ENCODE measurements around the gene GRM5. TPM values are rescaled to one million over a fixed set of nuclear protein-coding genes. Genes with fewer than 3 reads are reported as not detected.

The GRM5 gene
- total and polyA plus RNA-seq, 8 donors: 0.37 TPM; not detected in 7

DNA sequence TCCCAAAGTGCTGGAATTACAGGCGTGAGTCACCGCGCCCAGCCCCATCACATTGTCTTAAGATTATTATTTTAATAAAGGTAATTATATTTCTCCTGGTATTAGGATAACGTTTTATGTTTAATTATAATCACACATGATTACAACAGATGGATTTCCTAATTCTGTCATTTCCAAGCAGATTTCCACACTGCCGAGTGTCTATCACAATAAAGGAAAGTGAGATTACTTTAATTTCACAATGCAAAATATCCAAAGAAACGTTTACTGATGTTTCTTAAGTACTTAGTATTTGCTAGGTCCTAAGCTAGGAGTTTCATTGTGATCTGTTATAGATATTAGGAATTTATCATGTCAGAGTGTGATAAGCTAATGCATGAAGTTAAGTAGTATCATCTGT, 524.8 kb downstream of the GRM5 start:
- intact Hi-C loops (cut with DNase I; ENCODE audit: low total_unique reads): loop anchor here (10.0 kb wide), 1 partner anchor 306 kb away; no protein-coding TSS in a partner anchor
- H3K27ac ChIP-seq: no peak overlapping the region
- WGBS, 5 donors: 79 to 88% (median 87%) methylated on average over 6 of the region's 6 CpGs

GRCh38 chr11:88538098-88538497, 527.7 kb downstream of the GRM5 start:
- H3K27ac ChIP-seq: no peak overlapping the region
- H3K27me3 ChIP-seq: no peaks in the 10 kb centered on the region
- intact Hi-C loops (cut with DNase I; ENCODE audit: low total_unique reads): no loop called here
- H3K4me1 ChIP-seq: peaks cover 0 to 5% (median 0%) of the 10 kb centered on the region in 4 donors
- H3K9me3 ChIP-seq: no peaks in the 10 kb centered on the region
- DNase-seq: no peak
- H3K36me3 ChIP-seq: no peaks in the 10 kb centered on the region
- no peak overlapping the region for H3K4me3 ChIP-seq
- WGBS, 5 donors: 28 to 43% (median 37%) methylated on average over 1 of the region's 1 CpG
- TF ChIP-seq, protein P1, sequence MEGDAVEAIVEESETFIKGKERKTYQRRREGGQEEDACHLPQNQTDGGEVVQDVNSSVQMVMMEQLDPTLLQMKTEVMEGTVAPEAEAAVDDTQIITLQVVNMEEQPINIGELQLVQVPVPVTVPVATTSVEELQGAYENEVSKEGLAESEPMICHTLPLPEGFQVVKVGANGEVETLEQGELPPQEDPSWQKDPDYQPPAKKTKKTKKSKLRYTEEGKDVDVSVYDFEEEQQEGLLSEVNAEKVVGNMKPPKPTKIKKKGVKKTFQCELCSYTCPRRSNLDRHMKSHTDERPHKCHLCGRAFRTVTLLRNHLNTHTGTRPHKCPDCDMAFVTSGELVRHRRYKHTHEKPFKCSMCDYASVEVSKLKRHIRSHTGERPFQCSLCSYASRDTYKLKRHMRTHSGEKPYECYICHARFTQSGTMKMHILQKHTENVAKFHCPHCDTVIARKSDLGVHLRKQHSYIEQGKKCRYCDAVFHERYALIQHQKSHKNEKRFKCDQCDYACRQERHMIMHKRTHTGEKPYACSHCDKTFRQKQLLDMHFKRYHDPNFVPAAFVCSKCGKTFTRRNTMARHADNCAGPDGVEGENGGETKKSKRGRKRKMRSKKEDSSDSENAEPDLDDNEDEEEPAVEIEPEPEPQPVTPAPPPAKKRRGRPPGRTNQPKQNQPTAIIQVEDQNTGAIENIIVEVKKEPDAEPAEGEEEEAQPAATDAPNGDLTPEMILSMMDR (IDR thresholded peaks at IDR 0.05): no peak
- TF ChIP-seq EP300 (IDR thresholded peaks at IDR 0.05) (no peak), POLR2A (IDR thresholded peaks at IDR 0.05) (no peak), POLR2AphosphoS5 (IDR thresholded peaks at IDR 0.05) (no peak)

More for the DNA sequence above, 524.8 kb downstream of the GRM5 start:
- Histone ChIP-seq H3K27me3 (no peaks in the 10 kb centered on the region), H3K4me3 (no peak overlapping the region), H3K9me3 (no peaks in the 10 kb centered on the region), H3K36me3 (no peaks in the 10 kb centered on the region), H3K4me1 (peaks cover 0 to 5% (median 4%) of the 10 kb centered on the region in 4 donors)
- DNase-seq: no peak
- TF ChIP-seq POLR2AphosphoS5 (IDR thresholded peaks at IDR 0.05) (no peak), EP300 (IDR thresholded peaks at IDR 0.05) (no peak), POLR2A (IDR thresholded peaks at IDR 0.05) (no peak)
- TF ChIP-seq, protein P1 (IDR thresholded peaks at IDR 0.05): no peak

DNA sequence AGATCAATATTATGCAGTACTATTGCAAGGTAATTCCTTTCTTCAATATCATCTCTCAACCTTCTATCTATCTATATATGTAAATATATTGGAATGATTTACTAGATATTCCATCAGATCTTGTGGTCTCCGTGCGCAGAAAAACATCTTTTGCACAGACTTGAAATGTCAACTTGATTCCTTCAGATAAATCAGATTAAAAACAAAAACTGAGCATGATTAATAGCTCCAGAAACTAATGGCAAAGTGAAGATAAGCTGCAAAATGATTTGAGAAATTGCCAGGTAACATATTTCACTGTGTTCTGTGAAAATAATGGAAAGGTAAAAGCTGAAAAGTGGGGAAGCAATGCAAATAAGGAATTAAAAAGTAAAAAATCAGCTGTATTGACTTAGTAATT, 528.2 kb downstream of the GRM5 start:
- Histone ChIP-seq H3K9me3 (no peaks in the 10 kb centered on the region), H3K36me3 (no peaks in the 10 kb centered on the region), H3K4me1 (peaks cover 0 to 5% (median 0%) of the 10 kb centered on the region in 4 donors), H3K27ac (no peak overlapping the region), H3K4me3 (no peak overlapping the region), H3K27me3 (no peaks in the 10 kb centered on the region)
- 14 to 54% (median 25%) methylated on average over 2 of the region's 2 CpGs for whole genome bisulfite sequencing, 5 donors
- no peak for DNase-seq
- intact Hi-C loops (cut with DNase I; ENCODE audit: low total_unique reads): no loop called here
- TF ChIP-seq, protein P1 (IDR thresholded peaks at IDR 0.05): no peak
- no peak for TF ChIP-seq POLR2AphosphoS5 (IDR thresholded peaks at IDR 0.05)

- H3K27me3 ChIP-seq: no peaks in the 10 kb centered on the region
- no peaks in the 10 kb centered on the region for H3K9me3 ChIP-seq
- WGBS, 5 donors: 48 to 68% (median 62%) methylated on average over 3 of the region's 3 CpGs
- H3K4me3 ChIP-seq: no peak overlapping the region
- TF ChIP-seq, protein P1 (IDR thresholded peaks at IDR 0.05): no peak
- TF ChIP-seq EP300 (IDR thresholded peaks at IDR 0.05) (no peak), POLR2A (IDR thresholded peaks at IDR 0.05) (no peak), POLR2AphosphoS5 (IDR thresholded peaks at IDR 0.05) (no peak)
- no peaks in the 10 kb centered on the region for H3K36me3 ChIP-seq
- peaks cover 0 to 5% (median 0%) of the 10 kb centered on the region in 4 donors for H3K4me1 ChIP-seq
- H3K27ac ChIP-seq: peak overlapping the region in 1 of 5 donors; percentile 32
- intact Hi-C loops (cut with DNase I; ENCODE audit: low total_unique reads): no loop called here
- DNase-seq: no peak
Measured at GRCh38 chr11:88536616-88537265, 529.0 kb downstream of the GRM5 start.

Data from stomach (tissue), 9 donors.